Stimulated activated CD8-positive, alpha-beta memory T cell treated with anti-CD3 and anti-CD28 coated beads, Interleukin-7, amount 100 ng/mL, for 24 hours (primary cell): ENCODE results near the gene PCDHB11.
"Not testable (repeated sequence)": the region's sequence is repeated elsewhere in the genome, so short reads cannot be mapped to it uniquely, and the experiment has no call there.

Experiments used
- DNase-seq: peaks from one replicate; pipeline ENCODE4 v3.0.0-alpha.2; 2020; ENCODE audit warnings: low read depth

The PCDHB11 gene

GRCh38 chr5:141199359-141200235 lies at the start of gene PCDHB11:
Gene PCDHB11 (plus strand): TSS chr5:141199627. CDS start chr5:141199775, 148 bp downstream.
- no peak for DNase-seq

GRCh38 chr5:141149812-141150211 lies 49.6 kb upstream of the PCDHB11 start, which contains the start of gene PCDHB6:
Gene PCDHB6 (plus strand): TSS chr5:141150057. CDS start chr5:141150258, 201 bp downstream.
- DNase-seq, result no peak

GRCh38 chr5:141150224-141150992 lies 49.0 kb upstream of the PCDHB11 start:
- no peak for DNase-seq

GRCh38 chr5:141150993-141151325 lies 48.5 kb upstream of the PCDHB11 start:
- DNase-seq, result no peak

GRCh38 chr5:141151632-141152031 lies 47.8 kb upstream of the PCDHB11 start:
- DNase-seq, result not testable (repeated sequence)

GRCh38 chr5:141152096-141152495 lies 47.3 kb upstream of the PCDHB11 start:
- DNase-seq, result not testable (repeated sequence)

GRCh38 chr5:141155540-141156374 lies 43.7 kb upstream of the PCDHB11 start:
- no peak for DNase-seq

- not testable (repeated sequence) for DNase-seq
Measured at GRCh38 chr5:141157356-141157755, 42.1 kb upstream of the PCDHB11 start.

- DNase-seq, result not testable (repeated sequence)
Measured at GRCh38 chr5:141157901-141158300, 41.5 kb upstream of the PCDHB11 start.

GRCh38 chr5:141172381-141173204 lies 26.8 kb upstream of the PCDHB11 start, which contains the start of gene PCDHB7:
Gene PCDHB7 (plus strand): TSS chr5:141172644. CDS start chr5:141172836, 192 bp downstream.
- no peak for DNase-seq

- not testable (repeated sequence) for DNase-seq
Measured at GRCh38 chr5:141174291-141175104, 24.9 kb upstream of the PCDHB11 start.

- no peak for DNase-seq
Measured at GRCh38 chr5:141175933-141176332, 23.5 kb upstream of the PCDHB11 start.

- DNase-seq, result not testable (repeated sequence)
Measured at GRCh38 chr5:141177577-141178191, 21.7 kb upstream of the PCDHB11 start, which contains the start of gene PCDHB8. Gene PCDHB8 (plus strand): TSS chr5:141177790. CDS start chr5:141178035, 245 bp downstream.

GRCh38 chr5:141179371-141179770 lies 20.1 kb upstream of the PCDHB11 start:
- DNase-seq, result not testable (repeated sequence)

- DNase-seq, result not testable (repeated sequence)
Measured at GRCh38 chr5:141179876-141180275, 19.6 kb upstream of the PCDHB11 start.

- DNase-seq, result no peak
Measured at GRCh38 chr5:141180313-141180712, 19.1 kb upstream of the PCDHB11 start.

GRCh38 chr5:141182248-141182647 lies 17.2 kb upstream of the PCDHB11 start, which contains the start of gene PCDHB16:
Gene PCDHB16 (plus strand): TSS chr5:141182387. CDS start chr5:141182560, 173 bp downstream.
- DNase-seq, result no peak

- not testable (repeated sequence) for DNase-seq
Measured at GRCh38 chr5:141184117-141184855, 15.1 kb upstream of the PCDHB11 start.
